GM12865 (cell line): ENCODE data around the gene JAK3.
A peak's percentile ranks its signal among the peaks of the same experiment; 100 is the strongest.

Source experiments
- DNase-seq: peaks from one replicate; pipeline ENCODE4 v3.0.0; 2010; ENCODE audit warnings: low read depth
- H3K4me3 ChIP-seq: 2 replicates; pipeline ENCODE4 v1.5.1; 2011; ENCODE audit warnings: mild to moderate bottlenecking, low read depth, low read length, control low read depth
- TF ChIP-seq, protein P1 (sequence below): IDR thresholded peaks from 2 replicates; pipeline ENCODE4 v1.5.1; 2011; ENCODE audit warnings: low read length, control low read depth, low read depth, inconsistent platforms; ENCODE audit not compliant: insufficient read depth; ENCODE audit errors: missing control alignments

The JAK3 gene

DNA sequence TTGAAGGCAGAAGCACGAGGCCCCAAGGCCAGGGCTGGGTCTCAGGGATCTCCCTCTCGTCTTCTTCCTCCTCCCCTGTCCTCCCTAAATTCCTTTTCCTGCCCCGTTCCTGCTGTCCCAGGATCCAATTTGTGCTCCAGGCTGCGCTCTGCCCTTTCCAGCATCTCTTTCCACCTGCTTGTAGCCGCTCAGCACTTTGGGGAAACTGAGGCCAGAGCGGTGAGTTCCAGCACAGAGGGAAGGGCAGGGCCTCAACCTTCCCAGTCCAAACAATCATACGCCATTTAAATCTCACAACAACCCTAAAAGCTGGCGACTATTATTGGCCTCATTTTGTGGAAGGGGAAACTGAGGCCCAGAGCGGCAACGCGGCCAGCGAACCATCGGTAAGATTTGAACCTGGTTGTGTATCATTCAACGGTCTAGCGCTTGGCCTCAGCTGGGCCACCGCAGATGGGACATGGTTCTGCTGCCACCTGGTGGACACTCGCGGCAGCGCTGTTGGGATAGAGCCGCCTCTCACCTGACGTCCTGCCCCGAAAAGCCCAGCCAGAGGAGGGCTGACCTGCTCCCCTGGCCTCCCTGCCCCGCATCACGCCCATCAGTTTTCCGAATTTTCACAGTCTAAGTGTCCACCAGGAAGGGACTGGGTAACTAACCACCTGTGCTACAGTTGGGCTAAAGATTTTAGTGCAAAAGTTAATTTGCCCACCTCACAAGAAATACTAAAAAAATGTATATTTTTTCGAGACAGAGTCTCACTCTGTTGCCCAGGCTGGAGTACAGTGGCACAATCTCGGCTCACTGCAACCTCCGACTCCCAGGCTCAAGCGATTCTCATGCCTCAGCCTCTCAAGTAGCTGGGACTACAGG is 7.7 kb upstream of the JAK3 start:
- DNase-seq, result peak; percentile 84
- TF ChIP-seq, protein P1, sequence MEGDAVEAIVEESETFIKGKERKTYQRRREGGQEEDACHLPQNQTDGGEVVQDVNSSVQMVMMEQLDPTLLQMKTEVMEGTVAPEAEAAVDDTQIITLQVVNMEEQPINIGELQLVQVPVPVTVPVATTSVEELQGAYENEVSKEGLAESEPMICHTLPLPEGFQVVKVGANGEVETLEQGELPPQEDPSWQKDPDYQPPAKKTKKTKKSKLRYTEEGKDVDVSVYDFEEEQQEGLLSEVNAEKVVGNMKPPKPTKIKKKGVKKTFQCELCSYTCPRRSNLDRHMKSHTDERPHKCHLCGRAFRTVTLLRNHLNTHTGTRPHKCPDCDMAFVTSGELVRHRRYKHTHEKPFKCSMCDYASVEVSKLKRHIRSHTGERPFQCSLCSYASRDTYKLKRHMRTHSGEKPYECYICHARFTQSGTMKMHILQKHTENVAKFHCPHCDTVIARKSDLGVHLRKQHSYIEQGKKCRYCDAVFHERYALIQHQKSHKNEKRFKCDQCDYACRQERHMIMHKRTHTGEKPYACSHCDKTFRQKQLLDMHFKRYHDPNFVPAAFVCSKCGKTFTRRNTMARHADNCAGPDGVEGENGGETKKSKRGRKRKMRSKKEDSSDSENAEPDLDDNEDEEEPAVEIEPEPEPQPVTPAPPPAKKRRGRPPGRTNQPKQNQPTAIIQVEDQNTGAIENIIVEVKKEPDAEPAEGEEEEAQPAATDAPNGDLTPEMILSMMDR, result peak; percentile 98
- H3K4me3 ChIP-seq, result no peak overlapping the region

DNA sequence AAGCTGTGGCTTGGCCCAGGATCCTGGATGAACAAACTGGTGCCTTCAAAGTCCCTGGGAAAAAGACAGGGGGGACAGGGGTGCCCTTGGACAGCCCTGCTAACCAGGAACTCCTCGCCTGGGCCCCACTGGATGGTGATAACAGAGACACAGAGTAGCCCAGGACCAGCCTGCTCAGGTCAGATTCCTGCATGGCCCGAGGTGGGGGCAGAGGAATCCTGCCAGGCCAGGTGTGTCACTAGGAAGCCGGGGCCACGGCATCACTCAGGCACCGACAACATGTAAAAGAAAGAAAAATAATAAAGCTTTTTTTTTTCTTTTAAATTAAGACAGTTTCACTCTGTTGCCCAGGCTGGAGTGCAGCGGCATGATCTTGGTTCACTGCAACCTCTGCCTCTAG is 6.3 kb upstream of the JAK3 start:
- H3K4me3 ChIP-seq, result no peak overlapping the region
- DNase-seq, result no peak
- TF ChIP-seq, protein P1, result no peak

DNA sequence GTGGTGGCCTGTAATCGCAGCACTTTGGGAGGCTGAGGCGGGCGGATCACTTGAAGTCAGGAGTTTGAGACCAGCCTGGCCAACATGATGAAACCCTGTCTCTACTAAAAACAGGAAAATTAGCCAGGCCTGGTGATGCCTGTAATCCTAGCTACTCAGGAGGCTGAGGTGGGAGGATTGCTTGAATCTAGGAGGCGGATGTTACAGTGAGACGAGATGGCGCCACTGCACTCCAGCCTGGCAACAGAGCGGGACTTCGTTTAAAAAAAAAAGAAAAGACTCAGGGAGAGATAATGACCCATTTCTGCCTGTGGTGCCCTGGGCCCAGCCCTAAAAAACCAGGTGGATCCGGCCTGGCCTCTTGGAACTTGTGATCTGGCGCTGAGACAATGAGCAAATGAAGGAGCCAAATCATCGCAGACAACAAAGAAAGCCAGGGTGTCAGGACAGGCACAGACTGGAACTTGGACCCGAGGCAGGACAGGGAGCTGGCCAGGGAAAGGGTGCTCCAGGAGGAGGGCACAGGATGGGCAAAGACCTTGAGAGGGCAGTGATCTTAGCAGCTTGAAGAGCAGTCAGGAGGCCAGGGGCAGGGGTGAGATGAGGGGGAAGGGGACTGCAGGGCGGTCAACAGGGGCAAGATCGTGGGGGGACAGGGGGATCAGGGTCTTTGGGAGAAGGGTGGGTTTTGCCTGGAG is 962 bp upstream of the JAK3 start:
- H3K4me3 ChIP-seq, result no peak overlapping the region
- no peak for DNase-seq
- TF ChIP-seq, protein P1, result no peak

DNA sequence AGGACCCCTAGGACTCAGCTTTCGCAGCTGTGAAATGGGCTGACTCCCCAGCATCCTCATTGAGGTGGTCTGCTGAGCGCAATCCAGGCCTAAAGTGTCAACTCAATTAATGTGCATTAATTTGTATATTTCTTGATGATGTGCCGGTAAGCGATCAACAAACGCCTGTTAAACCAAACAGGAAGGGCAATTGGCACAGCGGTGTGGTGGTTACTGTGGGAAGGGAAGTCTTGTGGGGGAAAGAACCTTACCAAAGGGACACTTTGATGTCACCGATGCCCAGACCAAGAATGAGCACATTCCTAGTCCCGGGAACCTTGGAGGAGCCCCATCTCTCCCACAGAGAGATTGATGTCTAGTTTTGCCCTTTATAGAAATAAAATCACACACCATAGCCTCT is 1.6 kb downstream of the JAK3 start:
- TF ChIP-seq, protein P1, result no peak
- peak overlapping the region; percentile 72 for H3K4me3 ChIP-seq
- peak; percentile 41 for DNase-seq

DNA sequence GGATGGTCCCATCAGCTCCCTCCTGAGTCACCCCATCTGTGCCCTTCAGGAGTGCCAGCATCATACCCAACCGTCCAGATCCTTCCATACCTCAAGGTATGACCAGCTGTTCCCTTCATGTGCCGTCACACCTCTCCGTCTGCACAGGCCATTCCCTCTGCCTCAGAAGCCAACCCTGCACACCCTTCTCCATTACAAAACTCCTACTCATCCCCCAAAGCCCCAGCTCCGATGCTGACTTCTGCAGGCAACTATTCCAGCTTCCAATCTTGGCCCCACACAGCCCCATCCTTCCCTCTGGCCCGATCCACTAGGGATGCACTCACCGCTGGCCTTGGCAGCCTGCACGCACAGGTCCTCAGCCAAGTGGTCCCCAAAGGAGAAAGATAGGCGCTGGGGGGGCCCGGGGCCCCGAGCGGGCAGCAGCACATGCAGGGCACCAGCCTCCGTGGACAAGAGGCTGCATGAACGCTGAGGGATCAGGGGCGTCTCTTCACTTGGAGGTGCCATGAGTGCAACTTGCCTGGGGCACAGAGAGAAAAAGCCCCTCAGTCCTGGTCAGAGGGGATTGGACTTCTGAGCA is 3.8 kb downstream of the JAK3 start:
- no peak for DNase-seq
- no peak overlapping the region for H3K4me3 ChIP-seq
- TF ChIP-seq, protein P1, result no peak

DNA sequence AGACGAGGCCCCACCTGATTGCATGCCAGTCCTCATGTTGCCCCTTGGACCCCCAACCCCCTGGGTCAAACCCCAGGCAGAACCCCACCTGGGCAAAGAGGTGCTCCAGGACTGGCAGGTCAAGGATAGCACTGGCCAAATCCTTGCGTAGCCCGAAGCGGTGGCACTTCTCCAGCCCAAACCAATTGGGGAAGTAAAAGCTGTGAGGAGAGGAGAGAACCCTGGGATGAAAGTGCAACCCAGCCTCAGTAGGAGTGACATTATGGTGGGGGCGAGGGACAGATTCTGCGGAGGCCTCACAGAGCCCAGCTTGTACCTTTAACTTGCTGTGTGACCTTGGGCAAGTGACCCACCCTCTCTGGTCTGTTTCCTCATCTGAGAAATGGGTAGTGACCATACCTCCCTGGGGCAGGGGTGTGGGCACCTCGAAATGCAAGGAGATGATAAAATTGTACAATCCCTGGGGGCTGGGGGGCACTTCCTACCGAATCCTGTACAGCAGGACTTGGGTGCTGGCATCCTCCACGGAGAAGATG is 4.4 kb downstream of the JAK3 start:
- H3K4me3 ChIP-seq, result no peak overlapping the region
- TF ChIP-seq, protein P1, result no peak
- no peak for DNase-seq
